Karpas-422 (cell line): ENCODE data around the gene CCDC124. TPM values are rescaled to one million over a fixed set of nuclear protein-coding genes. Genes with fewer than 3 reads are reported as not detected.

ENCODE experiments used
- DNase-seq: peaks from one replicate; pipeline ENCODE4 v3.0.0-alpha.2; 2015
- H2AFZ ChIP-seq: fragments of 200-600 bp; sonication (generic); 2 replicates; pipeline ENCODE4 v1.6.1; 2014; ENCODE audit warnings: antibody characterized with exemption, low read length, mixed read lengths
- H3K27ac ChIP-seq: fragments of 200-600 bp; sonication (generic); 2 replicates; pipeline ENCODE4 v1.5.1; 2014; ENCODE audit warnings: mild to moderate bottlenecking, low read length, moderate library complexity
- H3K27me3 ChIP-seq: fragments of 200-600 bp; sonication (generic); 2 replicates; pipeline ENCODE4 v1.6.1; 2014; ENCODE audit warnings: low read length, mixed read lengths
- H3K36me3 ChIP-seq: fragments of 200-600 bp; sonication (generic); 2 replicates; pipeline ENCODE4 v1.6.1; 2014; ENCODE audit warnings: low read length, mixed read lengths; ENCODE audit not compliant: insufficient read depth
- H3K4me1 ChIP-seq: fragments of 200-600 bp; sonication (generic); 2 replicates; pipeline ENCODE4 v1.6.1; 2014; ENCODE audit warnings: mild to moderate bottlenecking, low read length, mixed read lengths
- H3K4me2 ChIP-seq: fragments of 200-600 bp; sonication (generic); 2 replicates; pipeline ENCODE4 v1.6.1; 2014; ENCODE audit warnings: low read length, low read depth, mild to moderate bottlenecking; ENCODE audit not compliant: poor library complexity, severe bottlenecking
- H3K4me3 ChIP-seq: fragments of 200-600 bp; sonication (generic); 2 replicates; pipeline ENCODE4 v1.5.1; 2014; ENCODE audit warnings: mild to moderate bottlenecking, antibody characterized with exemption, low read length, mixed read lengths
- H3K79me2 ChIP-seq: fragments of 200-600 bp; sonication (generic); 2 replicates; pipeline ENCODE4 v1.6.1; 2014; ENCODE audit warnings: mild to moderate bottlenecking, low read length, mixed read lengths
- H3K9ac ChIP-seq: fragments of 200-600 bp; sonication (generic); 2 replicates; pipeline ENCODE4 v1.6.0; 2014; ENCODE audit warnings: low read length
- H3K9me2 ChIP-seq: fragments of 200-600 bp; sonication (generic), shearing (Covaris generic); replicated peaks from 2 replicates; pipeline ENCODE4 v1.6.0; 2014; ENCODE audit warnings: mild to moderate bottlenecking, low read length, moderate library complexity; ENCODE audit not compliant: insufficient read depth
- H3K9me3 ChIP-seq: fragments of 300-700, 200-600 bp; sonication (generic); 2 replicates; pipeline ENCODE4 v1.6.1; 2014; ENCODE audit warnings: low read length, mixed read lengths
- H4K20me1 ChIP-seq: fragments of 200-600 bp; sonication (generic); 2 replicates; pipeline ENCODE4 v1.6.1; 2014; ENCODE audit warnings: mild to moderate bottlenecking, antibody characterized with exemption, low read length, low read depth; ENCODE audit not compliant: insufficient read depth
- total RNA-seq: library from RNA; depleted of rRNA; stranded (reverse); fragments of >200 nt; shearing (Covaris generic); gene quantifications from 2 replicates; pipeline ENCODE4 v1.2.3, GENCODE V29; 2014; ENCODE audit warnings: low replicate concordance

CCDC124 gene
- total RNA-seq, 1 experiment from 2014 or later = 13.9 TPM

- H3K27me3 ChIP-seq = no peaks in the 10 kb centered on the region
- no peaks in the 10 kb centered on the region for H4K20me1 ChIP-seq
- H3K4me2 ChIP-seq = no peak overlapping the region
- H3K9me2 ChIP-seq = no peaks in the 10 kb centered on the region
- no peaks in the 10 kb centered on the region for H3K79me2 ChIP-seq
- no peaks in the 10 kb centered on the region for H3K36me3 ChIP-seq
- no peak overlapping the region for H3K9ac ChIP-seq
- H3K4me3 ChIP-seq = no peak overlapping the region
- no peak overlapping the region for H3K27ac ChIP-seq
- no peak for DNase-seq
- H2AFZ ChIP-seq = no peak overlapping the region
- no peaks in the 10 kb centered on the region for H3K9me3 ChIP-seq
- H3K4me1 ChIP-seq = peaks cover 21% of the 10 kb centered on the region
These were observed 21.6 kb downstream of the CCDC124 start for GRCh38 chr19:17954401-17954800.

DNA sequence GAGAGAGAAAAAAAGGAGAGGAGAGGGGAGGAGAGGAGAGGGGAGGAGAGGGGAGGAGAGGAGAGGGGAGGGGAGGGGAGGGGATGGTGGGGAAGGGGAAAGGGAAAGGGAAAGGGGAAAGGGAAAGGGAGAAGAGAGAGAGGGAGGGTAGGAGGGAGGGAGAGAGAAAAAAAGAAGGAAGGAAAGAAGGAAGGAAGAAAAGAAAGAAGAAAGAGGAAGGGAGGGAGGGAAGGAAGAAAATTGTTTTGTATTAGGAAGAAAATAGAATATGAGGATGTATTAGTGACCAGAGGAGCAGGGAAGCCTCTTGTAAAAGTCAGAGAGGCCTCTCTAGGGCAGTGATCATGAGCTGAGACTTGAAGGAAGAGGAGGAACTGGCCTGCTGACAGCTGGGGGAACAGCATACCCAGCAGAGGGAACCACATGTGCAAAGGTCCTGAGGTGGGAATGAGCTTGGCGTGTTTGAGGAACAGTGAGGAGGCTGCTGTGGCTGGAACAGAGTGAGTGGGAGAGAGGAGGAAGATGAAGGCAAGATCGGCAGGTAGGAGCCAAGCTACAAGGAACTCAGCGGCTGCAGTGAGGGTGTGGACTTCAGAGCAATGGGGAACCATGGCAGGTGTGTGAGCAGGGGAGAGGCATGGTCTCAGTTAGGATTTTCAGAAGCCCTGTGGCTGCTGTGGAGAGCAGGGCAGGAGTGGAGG lies 24.5 kb downstream of the CCDC124 start:
- no peak overlapping the region for H3K9ac ChIP-seq
- H3K9me3 ChIP-seq = no peaks in the 10 kb centered on the region
- no peak overlapping the region for H3K27ac ChIP-seq
- no peak overlapping the region for H2AFZ ChIP-seq
- no peak for DNase-seq
- no peaks in the 10 kb centered on the region for H3K27me3 ChIP-seq
- no peak overlapping the region for H3K4me3 ChIP-seq
- H3K9me2 ChIP-seq = no peaks in the 10 kb centered on the region
- H3K36me3 ChIP-seq = no peaks in the 10 kb centered on the region
- no peak overlapping the region for H3K4me2 ChIP-seq
- H3K4me1 ChIP-seq = no peaks in the 10 kb centered on the region
- H4K20me1 ChIP-seq = no peaks in the 10 kb centered on the region
- no peaks in the 10 kb centered on the region for H3K79me2 ChIP-seq

GRCh38 chr19:17957885-17958284 lies 25.1 kb downstream of the CCDC124 start:
- no peak for DNase-seq
- Histone ChIP-seq H3K9me3 (no peaks in the 10 kb centered on the region), H3K4me1 (no peaks in the 10 kb centered on the region), H3K9me2 (no peaks in the 10 kb centered on the region), H3K4me2 (no peak overlapping the region), H3K9ac (no peak overlapping the region), H3K79me2 (no peaks in the 10 kb centered on the region), H3K36me3 (no peaks in the 10 kb centered on the region), H3K27me3 (no peaks in the 10 kb centered on the region), H2AFZ (no peak overlapping the region), H3K4me3 (no peak overlapping the region), H3K27ac (no peak overlapping the region), H4K20me1 (no peaks in the 10 kb centered on the region)

DNA sequence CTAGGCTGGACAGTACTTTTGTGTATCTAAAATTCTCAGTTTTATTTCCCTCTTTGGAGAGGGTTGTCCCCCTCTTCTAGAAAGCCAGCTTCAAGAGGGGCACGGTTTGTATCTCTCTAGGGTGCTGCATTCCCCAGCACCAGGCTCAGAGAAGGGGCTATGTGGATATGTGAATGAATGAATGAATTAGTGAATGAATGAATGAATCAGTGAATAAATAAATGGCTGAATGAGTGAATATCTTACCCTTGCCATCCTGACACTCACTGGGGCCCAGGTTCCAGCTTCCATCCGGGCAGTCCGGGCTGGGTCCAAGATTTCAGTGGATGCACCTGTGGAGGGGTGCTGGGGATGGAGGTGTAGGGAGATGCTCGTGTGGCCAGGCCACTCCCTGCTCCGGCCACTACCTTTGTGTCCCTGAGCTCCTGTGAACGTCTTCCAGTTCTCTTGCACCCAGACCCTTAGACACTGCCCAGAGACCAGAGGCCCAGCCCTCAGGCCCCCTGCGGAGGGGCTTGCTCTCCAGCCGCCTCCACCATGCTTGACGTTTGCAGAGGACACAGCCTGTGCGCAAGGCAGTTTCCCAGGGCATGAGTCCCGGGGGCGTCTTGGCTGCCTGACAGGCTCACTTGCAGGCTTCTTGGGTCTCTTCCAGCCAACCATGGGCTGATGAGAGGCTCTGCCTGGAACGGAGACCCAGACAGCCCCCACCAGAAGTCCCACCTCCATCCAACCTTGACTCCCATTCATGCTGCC lies 31.3 kb downstream of the CCDC124 start:
- Histone ChIP-seq H3K79me2 (no peaks in the 10 kb centered on the region), H3K9ac (no peak overlapping the region), H3K27me3 (no peaks in the 10 kb centered on the region), H3K9me2 (no peaks in the 10 kb centered on the region), H3K4me1 (no peaks in the 10 kb centered on the region), H3K27ac (no peak overlapping the region), H3K9me3 (no peaks in the 10 kb centered on the region), H2AFZ (no peak overlapping the region), H3K36me3 (no peaks in the 10 kb centered on the region), H3K4me2 (no peak overlapping the region), H4K20me1 (no peaks in the 10 kb centered on the region), H3K4me3 (no peak overlapping the region)
- DNase-seq = no peak

DNA sequence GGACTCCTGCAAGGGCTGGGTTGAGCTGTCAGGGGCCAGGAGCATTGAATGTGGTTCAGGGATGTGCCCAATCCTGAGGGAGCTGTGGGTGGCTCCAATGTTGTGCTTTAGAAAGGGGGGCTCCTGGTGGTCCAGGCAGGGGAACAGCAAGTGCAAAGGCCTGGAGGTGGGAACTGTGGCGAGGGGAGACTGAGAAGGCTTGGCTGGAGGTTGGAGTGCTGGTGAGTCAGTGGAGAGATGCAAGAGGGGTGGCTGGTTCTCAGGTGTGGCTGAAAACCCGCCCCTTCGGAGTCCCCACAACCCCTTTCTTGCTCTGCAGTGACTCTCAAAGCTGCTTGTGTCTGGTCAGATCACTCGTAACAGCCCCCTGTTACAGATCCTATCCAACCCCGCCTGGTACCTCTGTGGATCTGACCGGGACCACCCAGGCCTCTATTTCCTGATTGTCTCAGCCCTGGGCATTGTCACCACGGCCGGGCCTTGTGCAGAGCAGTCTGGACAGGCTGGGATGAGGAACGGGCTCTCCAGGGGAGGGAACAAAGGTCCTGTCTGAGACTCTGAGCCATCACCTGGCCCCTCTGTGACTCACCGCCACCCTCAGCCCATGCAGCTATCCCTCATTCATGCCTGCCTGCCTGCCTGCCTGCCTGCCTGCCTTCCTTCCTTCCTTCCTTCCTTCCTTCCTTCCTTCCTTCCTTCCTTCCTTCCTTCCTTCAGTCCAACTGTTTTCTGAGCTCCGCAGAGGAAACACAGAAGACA lies 32.7 kb downstream of the CCDC124 start:
- DNase-seq = no peak
- H3K27me3 ChIP-seq = no peaks in the 10 kb centered on the region
- no peaks in the 10 kb centered on the region for H3K79me2 ChIP-seq
- no peaks in the 10 kb centered on the region for H3K9me3 ChIP-seq
- H2AFZ ChIP-seq = no peak overlapping the region
- no peaks in the 10 kb centered on the region for H4K20me1 ChIP-seq
- H3K4me3 ChIP-seq = no peak overlapping the region
- no peak overlapping the region for H3K27ac ChIP-seq
- H3K9ac ChIP-seq = no peak overlapping the region
- no peaks in the 10 kb centered on the region for H3K9me2 ChIP-seq
- no peaks in the 10 kb centered on the region for H3K36me3 ChIP-seq
- H3K4me2 ChIP-seq = no peak overlapping the region
- no peaks in the 10 kb centered on the region for H3K4me1 ChIP-seq

DNA sequence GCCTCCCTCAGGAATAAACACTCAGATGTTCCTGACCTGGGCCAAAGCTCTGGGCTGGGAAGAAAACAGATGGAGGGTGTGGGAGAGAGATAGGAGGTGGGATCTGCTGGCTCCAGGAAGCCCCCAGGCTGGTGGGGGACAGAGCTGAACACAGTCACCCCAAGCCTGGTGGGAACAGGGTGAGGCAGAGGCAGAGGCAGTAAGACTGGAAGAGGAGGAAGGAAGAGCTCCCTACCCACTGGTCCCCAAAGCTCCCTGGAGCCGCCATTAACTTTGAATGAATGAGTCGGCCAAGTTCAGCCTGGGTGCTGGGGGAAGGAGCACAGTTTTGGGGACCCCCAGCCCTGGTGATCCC lies 33.3 kb downstream of the CCDC124 start:
- Histone ChIP-seq H3K9ac (no peak overlapping the region), H3K4me3 (no peak overlapping the region), H3K36me3 (no peaks in the 10 kb centered on the region), H3K27ac (no peak overlapping the region), H3K4me2 (no peak overlapping the region), H3K27me3 (no peaks in the 10 kb centered on the region), H3K79me2 (no peaks in the 10 kb centered on the region), H3K4me1 (no peaks in the 10 kb centered on the region), H4K20me1 (no peaks in the 10 kb centered on the region), H2AFZ (no peak overlapping the region), H3K9me2 (no peaks in the 10 kb centered on the region), H3K9me3 (no peaks in the 10 kb centered on the region)
- no peak for DNase-seq

- Histone ChIP-seq H3K9me2 (no peaks in the 10 kb centered on the region), H2AFZ (no peak within 1 kb of the TSS), H3K9me3 (no peaks in the 10 kb centered on the region), H3K27ac (no peak within 1 kb of the TSS), H3K4me3 (no peak within 1 kb of the TSS), H3K79me2 (no peaks in the 10 kb centered on the region), H3K9ac (no peak within 1 kb of the TSS), H3K4me1 (no peaks in the 10 kb centered on the region), H3K27me3 (no peaks in the 10 kb centered on the region), H3K4me2 (no peak within 1 kb of the TSS), H4K20me1 (no peaks in the 10 kb centered on the region), H3K36me3 (no peaks in the 10 kb centered on the region)
- no peak for DNase-seq
These were observed 33.9 kb downstream of the CCDC124 start, which contains the start of gene KCNN1 for GRCh38 chr19:17966550-17967256. TSS of gene KCNN1 (plus strand) at chr19:17967107. CDS start at chr19:17973889, 6,782 bp downstream.
